CD8-positive, alpha-beta memory T cell (primary cell): Measurements from ENCODE around the gene GARIN5B. TPM values are rescaled to one million over a fixed set of nuclear protein-coding genes. Genes with fewer than 3 reads are reported as not detected.

ENCODE experiments used
- CTCF ChIA-PET: fragments of 350-600 bp; sonication (Branson Sonifier 250); formaldehyde crosslinking; loops from one replicate; lab custom pipeline; 2021; ENCODE audit warnings: antibody characterized with exemption; lab: Charles Lee
- POLR2A ChIA-PET: fragments of 350-600 bp; sonication (Branson Sonifier 250); formaldehyde crosslinking; loops from one replicate; lab custom pipeline; 2021; ENCODE audit warnings: antibody characterized with exemption; lab: Charles Lee
- DNase-seq, 5 donors: peaks; one replicate each; pipeline versions ENCODE4 v3.0.0 to v3.0.0-alpha.2; 2020 to 2022; ENCODE audit warnings: mixed read lengths in 1 of 5
- H3K27ac ChIP-seq: one replicate; pipeline ENCODE4 v1.7.0; 2013; ENCODE audit warnings: low read depth, mild to moderate bottlenecking, low read length, moderate library complexity
- H3K27me3 ChIP-seq: 2 replicates; pipeline ENCODE4 v1.7.0; 2013; ENCODE audit warnings: low read length, mild to moderate bottlenecking; ENCODE audit not compliant: insufficient read depth, poor library complexity, severe bottlenecking
- H3K36me3 ChIP-seq: 2 replicates; pipeline ENCODE4 v1.7.0; 2013; ENCODE audit warnings: mild to moderate bottlenecking, low read length, moderate library complexity; ENCODE audit not compliant: insufficient read depth
- H3K4me1 ChIP-seq: 2 replicates; pipeline ENCODE4 v1.7.0; 2013; ENCODE audit warnings: mild to moderate bottlenecking, low read length, moderate library complexity; ENCODE audit not compliant: insufficient read depth
- H3K4me3 ChIP-seq: 2 replicates; pipeline ENCODE4 v1.7.0; 2013; ENCODE audit warnings: mild to moderate bottlenecking, low read length
- H3K9me3 ChIP-seq: 2 replicates; pipeline ENCODE4 v1.7.0; 2013; ENCODE audit warnings: mild to moderate bottlenecking, low read length
- H3K27ac Mint-ChIP-seq, 8 donors: one replicate each; pipeline ENCODE4 v1.8.0; 2020 to 2021; ENCODE audit warnings: mixed read lengths in 8 of 8, mild to moderate bottlenecking in 6 of 8, inconsistent platforms in 3 of 8, moderate library complexity in 3 of 8
- H3K27me3 Mint-ChIP-seq, 2 donors: one replicate each; pipeline ENCODE4 v1.8.0; 2020 to 2021; ENCODE audit warnings: mixed read lengths in 2 of 2, mild to moderate bottlenecking in 1 of 2, moderate library complexity in 1 of 2
- H3K36me3 Mint-ChIP-seq, 3 donors: one replicate each; pipeline ENCODE4 v1.8.0; 2020 to 2021; ENCODE audit warnings: mixed read lengths in 3 of 3, inconsistent platforms in 1 of 3, mild to moderate bottlenecking in 1 of 3
- H3K4me1 Mint-ChIP-seq, 3 donors: one replicate each; pipeline ENCODE4 v1.8.0; 2020 to 2021; ENCODE audit warnings: mixed read lengths in 3 of 3, inconsistent platforms in 1 of 3, mild to moderate bottlenecking in 1 of 3
- H3K4me3 Mint-ChIP-seq, 7 donors: one replicate each; pipeline ENCODE4 v1.8.0; 2020 to 2021; ENCODE audit warnings: mixed read lengths in 7 of 7, mild to moderate bottlenecking in 6 of 7, moderate library complexity in 4 of 7, inconsistent platforms in 2 of 7
- H3K9me3 Mint-ChIP-seq, 5 donors: one replicate each; pipeline ENCODE4 v1.8.0; 2020 to 2022; ENCODE audit warnings: mixed read lengths in 5 of 5, mild to moderate bottlenecking in 3 of 5, moderate library complexity in 2 of 5, inconsistent platforms in 1 of 5
- polyA plus RNA-seq: library from polyadenylated mRNA; unstranded; fragments of 300-500 nt; fragmentation: Illumina TruSeq; gene quantifications from one replicate; pipeline ENCODE4 v1.2.3, GENCODE V29; 2021
- total RNA-seq, 2 experiments: library from RNA; stranded (reverse); gene quantifications; one replicate each; pipeline ENCODE4 v1.2.3, GENCODE V29; 2021

GARIN5B gene
- total and polyA plus RNA-seq, 3 experiments from 2014 or later, result not detected

GRCh38 chr19:55354698-55355212 lies 8.3 kb downstream of the GARIN5B start, which contains the start of gene COX6B2:
Gene COX6B2, minus strand, starts transcription at chr19:55354719. Its CDS starts 198 bp downstream, at chr19:55354521.
- H3K36me3 ChIP-seq, result no peaks in the 10 kb centered on the region
- H3K9me3 ChIP-seq, result no peaks in the 10 kb centered on the region
- Mint-ChIP-seq H3K4me3 (peak within 1 kb of the TSS; percentile 65 to 90 (median 83)), H3K9me3 (no peaks in the 10 kb centered on the region), H3K4me1 (peaks cover 17 to 38% (median 24%) of the 10 kb centered on the region in 3 donors), H3K27ac (peak within 1 kb of the TSS in 6 of 8 donors; percentile 32 to 89 (median 82)), H3K36me3 (no peaks in the 10 kb centered on the region), H3K27me3 (peaks cover 24 to 47% of the 10 kb centered on the region in 2 donors)
- ChIA-PET POLR2A (interaction anchor here (1.0 kb wide), 1 partner anchor 30 kb away, joined by 3 read pairs; the partner anchor contains the start of gene TMEM238), CTCF (no interaction called here)
- peak in 1 of 5 donors; percentile 10 for DNase-seq
- peak within 1 kb of the TSS; percentile 47 for H3K4me3 ChIP-seq
- H3K27ac ChIP-seq, result no peak within 1 kb of the TSS
- H3K4me1 ChIP-seq, result peaks cover 13% of the 10 kb centered on the region
- H3K27me3 ChIP-seq, result peaks cover 22% of the 10 kb centered on the region

- no peaks in the 10 kb centered on the region for H3K9me3 Mint-ChIP-seq
- Histone ChIP-seq H3K27ac (no peak overlapping the region), H3K4me1 (peaks cover 13% of the 10 kb centered on the region), H3K27me3 (peaks cover 22% of the 10 kb centered on the region), H3K4me3 (peak overlapping the region; percentile 47), H3K9me3 (no peaks in the 10 kb centered on the region), H3K36me3 (no peaks in the 10 kb centered on the region)
- H3K27me3 Mint-ChIP-seq, result peaks cover 24 to 47% of the 10 kb centered on the region in 2 donors
- peak; percentile 52 to 73 (median 73) for DNase-seq
- H3K4me1 Mint-ChIP-seq, result peaks cover 17 to 38% (median 24%) of the 10 kb centered on the region in 3 donors
- ChIA-PET POLR2A (no interaction called here), CTCF (interaction anchor here (1.4 kb wide), 1 partner anchor 15 kb away, joined by 4 read pairs; the partner anchor contains the start of gene KMT5C)
- no peaks in the 10 kb centered on the region for H3K36me3 Mint-ChIP-seq
- H3K4me3 Mint-ChIP-seq, result peak overlapping the region; percentile 65 to 90 (median 83)
- peak overlapping the region in 4 of 8 donors; percentile 81 to 89 (median 84) for H3K27ac Mint-ChIP-seq
Observed at GRCh38 chr19:55353803-55354697, 9.0 kb downstream of the GARIN5B start.

GRCh38 chr19:55353356-55353802 lies 9.7 kb downstream of the GARIN5B start:
- peak overlapping the region; percentile 65 to 90 (median 83) for H3K4me3 Mint-ChIP-seq
- ChIA-PET POLR2A (no interaction called here), CTCF (interaction anchor here (1.4 kb wide), 1 partner anchor 14 kb away, joined by 4 read pairs; the partner anchor contains the start of gene KMT5C)
- peaks cover 24 to 47% of the 10 kb centered on the region in 2 donors for H3K27me3 Mint-ChIP-seq
- peak overlapping the region; percentile 47 for H3K4me3 ChIP-seq
- H3K36me3 Mint-ChIP-seq, result no peaks in the 10 kb centered on the region
- no peaks in the 10 kb centered on the region for H3K36me3 ChIP-seq
- no peak for DNase-seq
- H3K27ac Mint-ChIP-seq, result peak overlapping the region in 6 of 8 donors; percentile 19 to 70 (median 43)
- H3K4me1 ChIP-seq, result peaks cover 13% of the 10 kb centered on the region
- H3K9me3 ChIP-seq, result no peaks in the 10 kb centered on the region
- no peaks in the 10 kb centered on the region for H3K9me3 Mint-ChIP-seq
- H3K27me3 ChIP-seq, result peaks cover 22% of the 10 kb centered on the region
- peaks cover 17 to 38% (median 24%) of the 10 kb centered on the region in 3 donors for H3K4me1 Mint-ChIP-seq
- no peak overlapping the region for H3K27ac ChIP-seq

- Histone ChIP-seq H3K36me3 (no peaks in the 10 kb centered on the region), H3K9me3 (no peaks in the 10 kb centered on the region), H3K27ac (no peak overlapping the region), H3K4me3 (no peak overlapping the region), H3K4me1 (peaks cover 13% of the 10 kb centered on the region), H3K27me3 (peaks cover 22% of the 10 kb centered on the region)
- H3K4me1 Mint-ChIP-seq, result peaks cover 17 to 38% (median 24%) of the 10 kb centered on the region in 3 donors
- peak overlapping the region in 4 of 8 donors; percentile 54 to 70 (median 57) for H3K27ac Mint-ChIP-seq
- ChIA-PET CTCF (interaction anchor here (1.4 kb wide), 1 partner anchor 13 kb away, joined by 4 read pairs; the partner anchor contains the start of gene KMT5C), POLR2A (interaction anchor here (2.3 kb wide), 1 partner anchor 13 kb away, joined by 6 read pairs; the partner anchor contains the start of gene KMT5C)
- no peak for DNase-seq
- peak overlapping the region; percentile 11 to 88 (median 81) for H3K4me3 Mint-ChIP-seq
- peaks cover 27 to 47% of the 10 kb centered on the region in 2 donors for H3K27me3 Mint-ChIP-seq
- H3K36me3 Mint-ChIP-seq, result no peaks in the 10 kb centered on the region
- H3K9me3 Mint-ChIP-seq, result no peaks in the 10 kb centered on the region
Observed at GRCh38 chr19:55352549-55353145, 10.4 kb downstream of the GARIN5B start.

- POLR2A ChIA-PET, result interaction anchor here (2.3 kb wide), 1 partner anchor 13 kb away, joined by 6 read pairs; the partner anchor contains the start of gene KMT5C
- peaks cover 22% of the 10 kb centered on the region for H3K27me3 ChIP-seq
Observed at GRCh38 chr19:55352040-55352439, 11.0 kb downstream of the GARIN5B start.

GRCh38 chr19:55350620-55351315 lies 12.3 kb downstream of the GARIN5B start:
- Mint-ChIP-seq H3K9me3 (no peaks in the 10 kb centered on the region), H3K27me3 (peaks cover 27 to 40% of the 10 kb centered on the region in 2 donors), H3K4me3 (no peak overlapping the region), H3K36me3 (no peaks in the 10 kb centered on the region), H3K4me1 (peaks cover 17 to 38% (median 24%) of the 10 kb centered on the region in 3 donors), H3K27ac (peak overlapping the region in 1 of 8 donors; percentile 14)
- no peak overlapping the region for H3K27ac ChIP-seq
- no peak overlapping the region for H3K4me3 ChIP-seq
- CTCF ChIA-PET, result no interaction called here
- no peaks in the 10 kb centered on the region for H3K9me3 ChIP-seq
- peaks cover 13% of the 10 kb centered on the region for H3K4me1 ChIP-seq
- POLR2A ChIA-PET, result interaction anchor here (2.3 kb wide), 1 partner anchor 12 kb away, joined by 6 read pairs; the partner anchor contains the start of gene KMT5C
- H3K36me3 ChIP-seq, result no peaks in the 10 kb centered on the region
- peaks cover 22% of the 10 kb centered on the region for H3K27me3 ChIP-seq
- DNase-seq, result no peak

More at GRCh38 chr19:55352040-55352439, 11.0 kb downstream of the GARIN5B start:
- Histone ChIP-seq H3K4me3 (no peak overlapping the region), H3K36me3 (no peaks in the 10 kb centered on the region), H3K27ac (no peak overlapping the region), H3K4me1 (peaks cover 13% of the 10 kb centered on the region), H3K9me3 (no peaks in the 10 kb centered on the region)
- CTCF ChIA-PET, result no interaction called here
- no peaks in the 10 kb centered on the region for H3K9me3 Mint-ChIP-seq
- H3K4me1 Mint-ChIP-seq, result peaks cover 17 to 38% (median 24%) of the 10 kb centered on the region in 3 donors
- peak overlapping the region in 3 of 7 donors; percentile 12 to 72 (median 32) for H3K4me3 Mint-ChIP-seq
- H3K36me3 Mint-ChIP-seq, result no peaks in the 10 kb centered on the region
- H3K27ac Mint-ChIP-seq, result peak overlapping the region in 1 of 8 donors; percentile 55
- no peak for DNase-seq
- H3K27me3 Mint-ChIP-seq, result peaks cover 27 to 42% of the 10 kb centered on the region in 2 donors
